ENCODE results near the gene MAPK12. TPM values are rescaled to one million over a fixed set of nuclear protein-coding genes. Genes with fewer than 3 reads are reported as not detected.
A peak's percentile ranks its signal among the peaks of the same experiment; 100 is the strongest.

MAPK12 gene
- total and polyA plus RNA-seq, 2 donors (not counting 1 experiment from before 2014, with no cell fraction given) = 6.5 to 7.8 TPM

GRCh38 chr22:50294319-50294656, 32.8 kb upstream of the MAPK12 start:
- no peak overlapping the region for H3K9ac ChIP-seq (ENCODE audit: low read length)
- POLR2A ChIA-PET = interaction anchor here (0.7 to 4.2 kb wide), 5 partner anchors 11 to 253 kb away, joined by 4 to 53 read pairs (median 6); partner anchors contain the start of genes HDAC10 and PLXNB2
- H3K36me3 ChIP-seq (replicated peaks in 1 of 2; ENCODE audit: control extremely low read depth in 1 of 2, control insufficient read depth in 1 of 2, extremely low read depth in 1 of 2, insufficient read depth in 2 of 2, low read length in 1 of 2) = no peaks in the 10 kb centered on the region
- no peak for DNase-seq
- no peak for TF ChIP-seq EZH2 (IDR thresholded peaks at IDR 0.05; ENCODE audit: borderline replicate concordance, insufficient read depth, low read depth, low read length, poor library complexity, severe bottlenecking)
- TF ChIP-seq, protein P1, sequence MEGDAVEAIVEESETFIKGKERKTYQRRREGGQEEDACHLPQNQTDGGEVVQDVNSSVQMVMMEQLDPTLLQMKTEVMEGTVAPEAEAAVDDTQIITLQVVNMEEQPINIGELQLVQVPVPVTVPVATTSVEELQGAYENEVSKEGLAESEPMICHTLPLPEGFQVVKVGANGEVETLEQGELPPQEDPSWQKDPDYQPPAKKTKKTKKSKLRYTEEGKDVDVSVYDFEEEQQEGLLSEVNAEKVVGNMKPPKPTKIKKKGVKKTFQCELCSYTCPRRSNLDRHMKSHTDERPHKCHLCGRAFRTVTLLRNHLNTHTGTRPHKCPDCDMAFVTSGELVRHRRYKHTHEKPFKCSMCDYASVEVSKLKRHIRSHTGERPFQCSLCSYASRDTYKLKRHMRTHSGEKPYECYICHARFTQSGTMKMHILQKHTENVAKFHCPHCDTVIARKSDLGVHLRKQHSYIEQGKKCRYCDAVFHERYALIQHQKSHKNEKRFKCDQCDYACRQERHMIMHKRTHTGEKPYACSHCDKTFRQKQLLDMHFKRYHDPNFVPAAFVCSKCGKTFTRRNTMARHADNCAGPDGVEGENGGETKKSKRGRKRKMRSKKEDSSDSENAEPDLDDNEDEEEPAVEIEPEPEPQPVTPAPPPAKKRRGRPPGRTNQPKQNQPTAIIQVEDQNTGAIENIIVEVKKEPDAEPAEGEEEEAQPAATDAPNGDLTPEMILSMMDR (IDR thresholded peaks at IDR 0.05) = no peak
- H2AFZ ChIP-seq (ENCODE audit: insufficient read depth, low read depth, low read length, poor library complexity, severe bottlenecking) = no peak overlapping the region
- peaks cover 41 to 47% of the 10 kb centered on the region in 2 donors for H3K4me1 ChIP-seq (ENCODE audit: control insufficient read depth in 2 of 2, insufficient read depth in 2 of 2, low read length in 2 of 2)
- H3K4me2 ChIP-seq (replicated peaks; ENCODE audit: low read depth, low read length, poor library complexity, severe bottlenecking) = peak overlapping the region; percentile 85
- peaks cover 0 to 8% (median 0%) of the 10 kb centered on the region in 3 donors for H3K9me3 ChIP-seq (ENCODE audit: control extremely low read depth in 1 of 3, control insufficient read depth in 2 of 3, insufficient read depth in 1 of 3, low read length in 2 of 3)
- Mint-ChIP-seq H3K27ac (peak overlapping the region; percentile 46), H3K27me3 (peaks cover 17% of the 10 kb centered on the region), H3K4me1 (peaks cover 43% of the 10 kb centered on the region), H3K9me3 (ENCODE audit: insufficient read depth) (no peaks in the 10 kb centered on the region), H3K4me3 (peak overlapping the region; percentile 64)
- no peak overlapping the region for H3K27ac ChIP-seq (ENCODE audit: low read length in 2 of 2)
- intact Hi-C loops (cut with micrococcal nuclease) = no loop called here
- H4K20me1 ChIP-seq (ENCODE audit: control insufficient read depth, insufficient read depth, low read length, poor library complexity, severe bottlenecking) = peaks cover 14% of the 10 kb centered on the region
- no peak for ATAC-seq (ENCODE audit: low read depth)
- WGBS (ENCODE audit: insufficient coverage) = 44% methylated on average over 5 of the region's 5 CpGs
- no peaks in the 10 kb centered on the region for H3K79me2 ChIP-seq (ENCODE audit: control insufficient read depth, insufficient read depth, low read length)
- CTCF ChIA-PET = interaction anchor here (0.8 to 2.2 kb wide), 11 partner anchors 8 to 47 kb away, joined by 3 to 11 read pairs (median 4); partner anchors contain the start of gene DENND6B
- peaks cover 0 to 35% (median 13%) of the 10 kb centered on the region in 4 experiments for H3K27me3 ChIP-seq (replicated peaks in 1 of 4; ENCODE audit: control extremely low read depth in 1 of 4, control insufficient read depth in 3 of 4, insufficient read depth in 4 of 4, low read length in 3 of 4)
- no peak overlapping the region for H3K4me3 ChIP-seq (ENCODE audit: control extremely low read depth in 1 of 5, extremely low read depth in 1 of 5, insufficient read depth in 1 of 5, low read depth in 2 of 5, low read length in 4 of 5)

Data from B cell (primary cell).